ENCODE data around the gene TPPP. TPM values are rescaled to one million over a fixed set of nuclear protein-coding genes. Genes with fewer than 3 reads are reported as not detected.
"Not testable (repeated sequence)": the region's sequence is repeated elsewhere in the genome, so short reads cannot be mapped to it uniquely, and the experiment has no call there.

The TPPP gene
- total and polyA plus RNA-seq, 2 donors (not counting 1 experiment from before 2014, with no cell fraction given), result 0.06 TPM; not detected in 1

DNA sequence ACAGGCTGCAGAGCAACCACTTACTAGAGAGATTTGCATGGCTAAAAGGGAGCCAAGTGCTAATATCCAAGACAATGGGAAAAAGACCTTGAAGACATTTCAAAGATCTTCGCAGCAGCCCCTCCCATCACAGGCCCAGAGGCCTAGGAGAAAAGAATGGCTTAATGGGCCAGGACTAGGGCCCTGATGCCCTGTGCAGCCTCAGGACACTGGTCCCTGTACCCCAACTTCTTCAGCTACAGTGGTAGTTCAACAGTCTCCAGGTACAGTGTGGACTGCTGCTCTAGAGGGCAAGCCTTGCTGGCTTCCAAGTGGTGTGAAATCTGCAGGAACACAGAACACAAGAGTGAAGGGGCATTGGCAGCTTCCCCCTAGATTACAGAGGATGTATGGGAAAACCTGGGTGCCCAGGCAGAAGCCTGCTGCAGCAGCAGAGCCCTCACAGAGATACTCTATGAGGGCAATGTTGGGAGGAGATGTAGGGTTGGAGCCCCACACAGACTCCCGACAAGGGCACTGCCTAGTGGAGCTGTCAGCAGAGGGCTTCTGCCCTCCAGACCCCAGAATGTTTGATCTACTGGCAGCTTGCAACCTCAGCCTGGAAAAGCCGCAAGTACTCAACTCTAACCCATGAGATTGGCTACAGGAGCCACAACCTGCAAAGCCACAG is 15.8 kb upstream of the TPPP start:
- H3K4me1 Mint-ChIP-seq; H3K27ac Mint-ChIP-seq; CTCF ChIA-PET; H3K27me3 Mint-ChIP-seq; H3K36me3 ChIP-seq (replicated peaks in 1 of 2; ENCODE audit: control extremely low read depth in 1 of 2, control insufficient read depth in 1 of 2, extremely low read depth in 1 of 2, insufficient read depth in 2 of 2, low read length in 1 of 2); H3K9me3 ChIP-seq (ENCODE audit: control extremely low read depth in 1 of 3, control insufficient read depth in 2 of 3, insufficient read depth in 1 of 3, low read length in 2 of 3); H4K20me1 ChIP-seq (ENCODE audit: control insufficient read depth, insufficient read depth, low read length, poor library complexity, severe bottlenecking); ATAC-seq (ENCODE audit: low read depth); H3K4me3 Mint-ChIP-seq; H3K9ac ChIP-seq (ENCODE audit: low read length); H3K9me3 Mint-ChIP-seq (ENCODE audit: insufficient read depth); H3K4me1 ChIP-seq (ENCODE audit: control insufficient read depth in 2 of 2, insufficient read depth in 2 of 2, low read length in 2 of 2); H3K4me2 ChIP-seq (replicated peaks; ENCODE audit: low read depth, low read length, poor library complexity, severe bottlenecking); intact Hi-C loops (cut with micrococcal nuclease); DNase-seq; H3K4me3 ChIP-seq (ENCODE audit: control extremely low read depth in 1 of 5, extremely low read depth in 1 of 5, insufficient read depth in 1 of 5, low read depth in 2 of 5, low read length in 4 of 5); H3K27ac ChIP-seq (ENCODE audit: low read length in 2 of 2); POLR2A ChIA-PET; H3K79me2 ChIP-seq (ENCODE audit: control insufficient read depth, insufficient read depth, low read length); H2AFZ ChIP-seq (ENCODE audit: insufficient read depth, low read depth, low read length, poor library complexity, severe bottlenecking): not testable (repeated sequence)
- 100% methylated on average over 1 of the region's 3 CpGs for WGBS (ENCODE audit: insufficient coverage)
- peaks cover 0 to 12% (median 5%) of the 10 kb centered on the region in 4 experiments for H3K27me3 ChIP-seq (replicated peaks in 1 of 4; ENCODE audit: control extremely low read depth in 1 of 4, control insufficient read depth in 3 of 4, insufficient read depth in 4 of 4, low read length in 3 of 4)

- WGBS (ENCODE audit: insufficient coverage), result no CpG with 5 or more reads among the region's 4 CpGs
- H3K9ac ChIP-seq (ENCODE audit: low read length); CTCF ChIA-PET; H3K9me3 Mint-ChIP-seq (ENCODE audit: insufficient read depth); H3K4me3 Mint-ChIP-seq; H3K4me2 ChIP-seq (replicated peaks; ENCODE audit: low read depth, low read length, poor library complexity, severe bottlenecking); H3K27ac ChIP-seq (ENCODE audit: low read length in 2 of 2); H3K4me3 ChIP-seq (ENCODE audit: control extremely low read depth in 1 of 5, extremely low read depth in 1 of 5, insufficient read depth in 1 of 5, low read depth in 2 of 5, low read length in 4 of 5); POLR2A ChIA-PET; H3K36me3 ChIP-seq (replicated peaks in 1 of 2; ENCODE audit: control extremely low read depth in 1 of 2, control insufficient read depth in 1 of 2, extremely low read depth in 1 of 2, insufficient read depth in 2 of 2, low read length in 1 of 2); H4K20me1 ChIP-seq (ENCODE audit: control insufficient read depth, insufficient read depth, low read length, poor library complexity, severe bottlenecking); ATAC-seq (ENCODE audit: low read depth); H3K27me3 Mint-ChIP-seq; H3K9me3 ChIP-seq (ENCODE audit: control extremely low read depth in 1 of 3, control insufficient read depth in 2 of 3, insufficient read depth in 1 of 3, low read length in 2 of 3); intact Hi-C loops (cut with micrococcal nuclease); H3K79me2 ChIP-seq (ENCODE audit: control insufficient read depth, insufficient read depth, low read length); DNase-seq; H3K4me1 ChIP-seq (ENCODE audit: control insufficient read depth in 2 of 2, insufficient read depth in 2 of 2, low read length in 2 of 2); H3K4me1 Mint-ChIP-seq; H2AFZ ChIP-seq (ENCODE audit: insufficient read depth, low read depth, low read length, poor library complexity, severe bottlenecking); H3K27ac Mint-ChIP-seq: not testable (repeated sequence)
- peaks cover 0 to 12% (median 5%) of the 10 kb centered on the region in 4 experiments for H3K27me3 ChIP-seq (replicated peaks in 1 of 4; ENCODE audit: control extremely low read depth in 1 of 4, control insufficient read depth in 3 of 4, insufficient read depth in 4 of 4, low read length in 3 of 4)
Measured at GRCh38 chr5:708374-708773, 15.2 kb upstream of the TPPP start.

DNA sequence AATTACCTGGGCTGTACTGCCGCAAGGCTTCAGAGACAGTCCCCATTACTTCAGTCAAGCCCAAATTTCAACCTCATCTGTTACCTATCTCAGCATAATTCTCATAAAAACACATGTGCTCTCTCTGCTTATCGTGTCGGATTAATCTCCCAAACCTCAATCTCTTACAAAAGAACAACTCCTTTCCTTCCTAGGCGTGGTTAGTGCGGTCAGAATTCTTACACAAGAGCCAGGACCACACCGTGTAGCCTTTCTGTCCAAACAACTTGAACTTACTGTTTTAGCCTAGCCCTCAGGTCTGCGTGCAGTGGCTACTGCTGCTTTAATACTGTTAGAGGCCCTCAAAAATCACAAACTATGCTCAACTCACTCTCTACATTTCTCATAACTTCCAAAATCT is 13.0 kb upstream of the TPPP start:
- H3K79me2 ChIP-seq (ENCODE audit: control insufficient read depth, insufficient read depth, low read length); H3K4me3 Mint-ChIP-seq; H3K4me1 Mint-ChIP-seq; H3K4me1 ChIP-seq (ENCODE audit: control insufficient read depth in 2 of 2, insufficient read depth in 2 of 2, low read length in 2 of 2); H3K27ac Mint-ChIP-seq; H3K9me3 Mint-ChIP-seq (ENCODE audit: insufficient read depth); H2AFZ ChIP-seq (ENCODE audit: insufficient read depth, low read depth, low read length, poor library complexity, severe bottlenecking); H3K27me3 Mint-ChIP-seq; H3K27ac ChIP-seq (ENCODE audit: low read length in 2 of 2); H3K36me3 ChIP-seq (replicated peaks in 1 of 2; ENCODE audit: control extremely low read depth in 1 of 2, control insufficient read depth in 1 of 2, extremely low read depth in 1 of 2, insufficient read depth in 2 of 2, low read length in 1 of 2); H3K4me3 ChIP-seq (ENCODE audit: control extremely low read depth in 1 of 5, extremely low read depth in 1 of 5, insufficient read depth in 1 of 5, low read depth in 2 of 5, low read length in 4 of 5); H3K9ac ChIP-seq (ENCODE audit: low read length); CTCF ChIA-PET; H4K20me1 ChIP-seq (ENCODE audit: control insufficient read depth, insufficient read depth, low read length, poor library complexity, severe bottlenecking); DNase-seq; H3K27me3 ChIP-seq (replicated peaks in 1 of 4; ENCODE audit: control extremely low read depth in 1 of 4, control insufficient read depth in 3 of 4, insufficient read depth in 4 of 4, low read length in 3 of 4); ATAC-seq (ENCODE audit: low read depth); H3K4me2 ChIP-seq (replicated peaks; ENCODE audit: low read depth, low read length, poor library complexity, severe bottlenecking); H3K9me3 ChIP-seq (ENCODE audit: control extremely low read depth in 1 of 3, control insufficient read depth in 2 of 3, insufficient read depth in 1 of 3, low read length in 2 of 3); intact Hi-C loops (cut with micrococcal nuclease); POLR2A ChIA-PET: not testable (repeated sequence)
- 26% methylated on average over 7 of the region's 7 CpGs for WGBS (ENCODE audit: insufficient coverage)

Data from B cell (primary cell).